ENCODE data around the gene CTLA4.

Gene CTLA4

GRCh38 chr2:203841654-203842053, 25.9 kb upstream of the CTLA4 start:
- H3K4me3 ChIP-seq (ENCODE audit: low read depth, low read length): no peak overlapping the region
- TF ChIP-seq, protein P1, sequence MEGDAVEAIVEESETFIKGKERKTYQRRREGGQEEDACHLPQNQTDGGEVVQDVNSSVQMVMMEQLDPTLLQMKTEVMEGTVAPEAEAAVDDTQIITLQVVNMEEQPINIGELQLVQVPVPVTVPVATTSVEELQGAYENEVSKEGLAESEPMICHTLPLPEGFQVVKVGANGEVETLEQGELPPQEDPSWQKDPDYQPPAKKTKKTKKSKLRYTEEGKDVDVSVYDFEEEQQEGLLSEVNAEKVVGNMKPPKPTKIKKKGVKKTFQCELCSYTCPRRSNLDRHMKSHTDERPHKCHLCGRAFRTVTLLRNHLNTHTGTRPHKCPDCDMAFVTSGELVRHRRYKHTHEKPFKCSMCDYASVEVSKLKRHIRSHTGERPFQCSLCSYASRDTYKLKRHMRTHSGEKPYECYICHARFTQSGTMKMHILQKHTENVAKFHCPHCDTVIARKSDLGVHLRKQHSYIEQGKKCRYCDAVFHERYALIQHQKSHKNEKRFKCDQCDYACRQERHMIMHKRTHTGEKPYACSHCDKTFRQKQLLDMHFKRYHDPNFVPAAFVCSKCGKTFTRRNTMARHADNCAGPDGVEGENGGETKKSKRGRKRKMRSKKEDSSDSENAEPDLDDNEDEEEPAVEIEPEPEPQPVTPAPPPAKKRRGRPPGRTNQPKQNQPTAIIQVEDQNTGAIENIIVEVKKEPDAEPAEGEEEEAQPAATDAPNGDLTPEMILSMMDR (IDR thresholded peaks at IDR 0.05; ENCODE audit: borderline replicate concordance, insufficient read depth, low read depth, low read length): no peak

DNA sequence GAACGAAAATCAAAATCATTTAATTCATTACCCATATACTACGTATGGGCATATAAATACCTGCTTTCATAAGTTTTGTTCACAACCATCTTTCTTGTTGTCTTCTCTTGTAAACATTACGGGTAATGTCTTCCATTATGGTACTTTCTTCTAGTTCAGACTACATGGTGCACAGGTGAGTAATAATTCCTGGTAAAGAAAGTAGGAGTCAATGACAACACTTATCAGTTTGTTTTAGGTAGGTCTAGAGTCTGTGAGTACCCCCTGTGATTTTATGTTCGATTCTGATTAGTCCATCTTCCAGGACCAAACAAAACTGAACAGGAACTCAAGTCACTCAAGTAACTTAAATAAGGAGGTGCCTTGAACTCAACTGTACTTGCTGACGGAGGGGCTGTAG, 25.2 kb upstream of the CTLA4 start:
- TF ChIP-seq, protein P1 (IDR thresholded peaks at IDR 0.05; ENCODE audit: borderline replicate concordance, insufficient read depth, low read depth, low read length): no peak
- no peak overlapping the region for H3K4me3 ChIP-seq (ENCODE audit: low read depth, low read length)

- H3K4me3 ChIP-seq (ENCODE audit: low read depth, low read length): no peak overlapping the region
- TF ChIP-seq, protein P1 (IDR thresholded peaks at IDR 0.05; ENCODE audit: borderline replicate concordance, insufficient read depth, low read depth, low read length): no peak
Measured at GRCh38 chr2:203846490-203847105, 21.0 kb upstream of the CTLA4 start.

DNA sequence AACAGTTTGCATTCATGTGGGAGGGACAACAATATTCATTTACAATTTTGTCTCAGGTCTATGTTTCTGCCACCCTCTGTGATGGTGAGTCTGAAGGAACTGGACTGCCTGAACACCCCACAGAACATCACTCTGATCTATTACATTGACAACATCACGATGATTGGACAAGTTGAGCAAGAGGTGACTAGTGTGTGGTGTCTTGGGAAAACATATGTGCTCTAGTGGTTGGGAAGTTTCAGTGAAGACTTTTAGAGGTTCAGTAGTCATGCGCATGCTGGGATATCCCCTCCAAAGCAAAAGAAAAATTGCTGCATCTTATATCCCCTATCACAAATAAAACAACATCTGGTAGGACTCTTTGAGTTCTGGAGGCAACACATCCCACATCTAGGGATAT, 18.6 kb upstream of the CTLA4 start:
- TF ChIP-seq, protein P1 (IDR thresholded peaks at IDR 0.05; ENCODE audit: borderline replicate concordance, insufficient read depth, low read depth, low read length): no peak
- no peak overlapping the region for H3K4me3 ChIP-seq (ENCODE audit: low read depth, low read length)

DNA sequence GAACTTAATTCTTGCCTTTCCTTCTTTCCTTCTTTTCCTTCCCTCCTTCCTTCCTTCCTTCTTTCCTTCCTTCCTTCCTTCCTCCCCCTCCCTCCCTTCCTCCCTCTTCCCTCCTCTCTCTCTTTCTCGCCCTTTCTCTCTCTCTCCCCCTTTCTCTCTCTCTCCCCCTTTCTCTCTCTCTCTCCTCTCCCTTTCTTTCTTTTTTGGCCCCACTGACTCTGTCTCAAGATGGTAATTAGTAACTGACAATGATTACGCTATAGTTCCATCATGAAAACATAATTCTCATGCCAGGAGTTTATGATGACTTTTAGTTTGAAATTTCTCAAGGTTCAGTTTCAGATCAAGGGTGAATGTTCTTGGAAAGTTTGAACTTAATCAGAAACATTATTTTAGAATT, 14.8 kb upstream of the CTLA4 start:
- TF ChIP-seq, protein P1 (IDR thresholded peaks at IDR 0.05; ENCODE audit: borderline replicate concordance, insufficient read depth, low read depth, low read length): no peak
- no peak overlapping the region for H3K4me3 ChIP-seq (ENCODE audit: low read depth, low read length)

GRCh38 chr2:203853271-203853670, 14.3 kb upstream of the CTLA4 start:
- TF ChIP-seq, protein P1 (IDR thresholded peaks at IDR 0.05; ENCODE audit: borderline replicate concordance, insufficient read depth, low read depth, low read length): no peak
- no peak overlapping the region for H3K4me3 ChIP-seq (ENCODE audit: low read depth, low read length)

DNA sequence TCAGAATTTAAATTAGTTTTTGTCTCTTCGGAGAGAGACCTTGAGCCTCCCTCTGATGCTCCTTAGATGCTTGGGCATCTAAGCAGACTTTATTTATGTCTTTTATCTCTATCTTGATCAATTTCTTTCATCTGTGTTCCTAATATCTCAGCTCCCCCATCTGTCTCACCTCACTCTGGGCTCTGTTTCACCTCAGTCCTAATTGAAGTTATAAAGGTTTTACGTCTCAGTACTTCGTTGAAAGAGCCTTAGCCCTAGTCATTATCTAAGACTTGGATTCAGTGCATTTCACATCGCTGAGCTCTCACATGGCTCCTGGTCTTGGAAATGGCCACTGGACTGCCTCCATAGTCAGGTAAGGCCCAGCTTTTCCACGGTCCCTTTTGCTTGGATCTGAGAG, 13.8 kb upstream of the CTLA4 start:
- H3K4me3 ChIP-seq (ENCODE audit: low read depth, low read length): no peak overlapping the region
- TF ChIP-seq, protein P1 (IDR thresholded peaks at IDR 0.05; ENCODE audit: borderline replicate concordance, insufficient read depth, low read depth, low read length): no peak
